H1 (cell line): ENCODE results near the gene ALS2CL. TPM values are rescaled to one million over a fixed set of nuclear protein-coding genes. Genes with fewer than 3 reads are reported as not detected.

Experiments used
- KDM4A ChIP-seq: IDR thresholded peaks from one replicate; pipeline ENCODE4 v1.7.1; 2012; ENCODE audit warnings: low read depth, mild to moderate bottlenecking, moderate library complexity, low read length, inconsistent platforms; ENCODE audit not compliant: severe bottlenecking
- PHF8 ChIP-seq: fragments of 200-600 bp; sonication (generic); conservative IDR thresholded peaks from 2 replicates; pipeline ENCODE4 v1.7.1; 2012; ENCODE audit warnings: low read depth, mild to moderate bottlenecking, inconsistent platforms, low read length, moderate library complexity
- polyA plus RNA-seq, 7 experiments: library from polyadenylated mRNA; depleted of rRNA in 3 of 7; stranded (reverse) in 5 of 7; unstranded in 2 of 7; fragments of >200 nt in 5 of 7; fragments of 200-250 nt in 2 of 7; gene quantifications; 1 replicate in 5 of 7; 2 replicates in 1 of 7; 4 replicates in 1 of 7; pipeline versions ENCODE4 v1.2.1 to v1.2.3, GENCODE V29; 2011 to 2013; ENCODE audit warnings: missing spikeins in 2 of 7, mixed read lengths in 2 of 7
- total RNA-seq: library from RNA; stranded (reverse); fragmentation: NEBNext Ultra II Directional; extraction: Animal tissue kit (Norgen Biotek cat#: 25700); gene quantifications from 2 replicates; pipeline ENCODE4 v1.2.1, GENCODE V29; 2021
- TF ChIP-seq, protein P1 (sequence below): fragments of 300-600 bp; sonication (generic); IDR thresholded peaks from 2 replicates; pipeline ENCODE4 v1.7.1; 2012; ENCODE audit warnings: low read length, moderate library complexity, mild to moderate bottlenecking, inconsistent platforms; ENCODE audit not compliant: insufficient replicate concordance

Gene ALS2CL
- total and polyA plus RNA-seq, 2 of the 8 experiments (the other 6 are each of a cell fraction or from before 2014, with no cell fraction given) = 4.8 to 5.4 TPM

DNA sequence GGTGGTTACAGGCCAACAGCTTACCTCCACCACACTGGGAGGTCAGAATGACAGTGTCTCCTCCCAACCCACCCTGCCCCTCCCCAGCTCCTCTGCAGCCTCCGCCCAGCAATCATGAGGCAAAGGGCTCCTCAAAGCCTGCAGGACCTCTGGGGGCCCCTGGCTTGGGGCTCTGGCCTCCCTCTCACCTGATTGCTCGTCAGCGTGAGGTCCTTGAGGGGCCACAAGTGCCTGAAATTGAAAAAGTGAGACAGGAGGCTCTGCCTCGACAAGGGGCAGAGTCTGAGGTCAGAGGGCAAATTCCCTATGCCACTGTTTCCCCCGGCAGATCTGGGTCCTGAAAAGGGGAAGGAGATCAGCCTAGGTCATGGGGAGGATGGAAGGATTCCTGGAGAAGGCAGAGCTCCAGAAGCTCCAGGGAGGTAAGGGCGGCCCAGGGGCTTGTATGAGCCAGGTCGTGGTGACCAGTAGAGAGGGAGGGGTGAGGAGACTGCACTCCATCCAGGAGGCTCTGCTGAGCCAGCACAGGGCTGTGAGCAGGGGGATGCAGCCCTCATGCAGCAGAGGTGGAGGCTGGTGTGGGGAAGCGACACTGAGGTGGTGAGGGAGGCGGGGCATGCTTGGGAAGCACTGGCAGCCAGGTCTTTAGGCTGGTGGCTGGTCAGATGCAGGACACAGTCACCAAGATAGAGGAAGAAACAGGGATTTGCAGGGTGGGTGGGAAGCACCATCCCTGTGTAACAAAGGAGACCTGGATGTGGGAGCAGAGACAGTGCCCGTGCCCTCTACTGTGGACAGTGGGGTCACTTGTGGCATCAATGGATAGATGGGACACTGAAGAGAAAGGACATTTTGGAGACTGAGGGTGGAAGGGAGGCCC lies 20.1 kb downstream of the ALS2CL start (continued):
- TF ChIP-seq, protein P1, sequence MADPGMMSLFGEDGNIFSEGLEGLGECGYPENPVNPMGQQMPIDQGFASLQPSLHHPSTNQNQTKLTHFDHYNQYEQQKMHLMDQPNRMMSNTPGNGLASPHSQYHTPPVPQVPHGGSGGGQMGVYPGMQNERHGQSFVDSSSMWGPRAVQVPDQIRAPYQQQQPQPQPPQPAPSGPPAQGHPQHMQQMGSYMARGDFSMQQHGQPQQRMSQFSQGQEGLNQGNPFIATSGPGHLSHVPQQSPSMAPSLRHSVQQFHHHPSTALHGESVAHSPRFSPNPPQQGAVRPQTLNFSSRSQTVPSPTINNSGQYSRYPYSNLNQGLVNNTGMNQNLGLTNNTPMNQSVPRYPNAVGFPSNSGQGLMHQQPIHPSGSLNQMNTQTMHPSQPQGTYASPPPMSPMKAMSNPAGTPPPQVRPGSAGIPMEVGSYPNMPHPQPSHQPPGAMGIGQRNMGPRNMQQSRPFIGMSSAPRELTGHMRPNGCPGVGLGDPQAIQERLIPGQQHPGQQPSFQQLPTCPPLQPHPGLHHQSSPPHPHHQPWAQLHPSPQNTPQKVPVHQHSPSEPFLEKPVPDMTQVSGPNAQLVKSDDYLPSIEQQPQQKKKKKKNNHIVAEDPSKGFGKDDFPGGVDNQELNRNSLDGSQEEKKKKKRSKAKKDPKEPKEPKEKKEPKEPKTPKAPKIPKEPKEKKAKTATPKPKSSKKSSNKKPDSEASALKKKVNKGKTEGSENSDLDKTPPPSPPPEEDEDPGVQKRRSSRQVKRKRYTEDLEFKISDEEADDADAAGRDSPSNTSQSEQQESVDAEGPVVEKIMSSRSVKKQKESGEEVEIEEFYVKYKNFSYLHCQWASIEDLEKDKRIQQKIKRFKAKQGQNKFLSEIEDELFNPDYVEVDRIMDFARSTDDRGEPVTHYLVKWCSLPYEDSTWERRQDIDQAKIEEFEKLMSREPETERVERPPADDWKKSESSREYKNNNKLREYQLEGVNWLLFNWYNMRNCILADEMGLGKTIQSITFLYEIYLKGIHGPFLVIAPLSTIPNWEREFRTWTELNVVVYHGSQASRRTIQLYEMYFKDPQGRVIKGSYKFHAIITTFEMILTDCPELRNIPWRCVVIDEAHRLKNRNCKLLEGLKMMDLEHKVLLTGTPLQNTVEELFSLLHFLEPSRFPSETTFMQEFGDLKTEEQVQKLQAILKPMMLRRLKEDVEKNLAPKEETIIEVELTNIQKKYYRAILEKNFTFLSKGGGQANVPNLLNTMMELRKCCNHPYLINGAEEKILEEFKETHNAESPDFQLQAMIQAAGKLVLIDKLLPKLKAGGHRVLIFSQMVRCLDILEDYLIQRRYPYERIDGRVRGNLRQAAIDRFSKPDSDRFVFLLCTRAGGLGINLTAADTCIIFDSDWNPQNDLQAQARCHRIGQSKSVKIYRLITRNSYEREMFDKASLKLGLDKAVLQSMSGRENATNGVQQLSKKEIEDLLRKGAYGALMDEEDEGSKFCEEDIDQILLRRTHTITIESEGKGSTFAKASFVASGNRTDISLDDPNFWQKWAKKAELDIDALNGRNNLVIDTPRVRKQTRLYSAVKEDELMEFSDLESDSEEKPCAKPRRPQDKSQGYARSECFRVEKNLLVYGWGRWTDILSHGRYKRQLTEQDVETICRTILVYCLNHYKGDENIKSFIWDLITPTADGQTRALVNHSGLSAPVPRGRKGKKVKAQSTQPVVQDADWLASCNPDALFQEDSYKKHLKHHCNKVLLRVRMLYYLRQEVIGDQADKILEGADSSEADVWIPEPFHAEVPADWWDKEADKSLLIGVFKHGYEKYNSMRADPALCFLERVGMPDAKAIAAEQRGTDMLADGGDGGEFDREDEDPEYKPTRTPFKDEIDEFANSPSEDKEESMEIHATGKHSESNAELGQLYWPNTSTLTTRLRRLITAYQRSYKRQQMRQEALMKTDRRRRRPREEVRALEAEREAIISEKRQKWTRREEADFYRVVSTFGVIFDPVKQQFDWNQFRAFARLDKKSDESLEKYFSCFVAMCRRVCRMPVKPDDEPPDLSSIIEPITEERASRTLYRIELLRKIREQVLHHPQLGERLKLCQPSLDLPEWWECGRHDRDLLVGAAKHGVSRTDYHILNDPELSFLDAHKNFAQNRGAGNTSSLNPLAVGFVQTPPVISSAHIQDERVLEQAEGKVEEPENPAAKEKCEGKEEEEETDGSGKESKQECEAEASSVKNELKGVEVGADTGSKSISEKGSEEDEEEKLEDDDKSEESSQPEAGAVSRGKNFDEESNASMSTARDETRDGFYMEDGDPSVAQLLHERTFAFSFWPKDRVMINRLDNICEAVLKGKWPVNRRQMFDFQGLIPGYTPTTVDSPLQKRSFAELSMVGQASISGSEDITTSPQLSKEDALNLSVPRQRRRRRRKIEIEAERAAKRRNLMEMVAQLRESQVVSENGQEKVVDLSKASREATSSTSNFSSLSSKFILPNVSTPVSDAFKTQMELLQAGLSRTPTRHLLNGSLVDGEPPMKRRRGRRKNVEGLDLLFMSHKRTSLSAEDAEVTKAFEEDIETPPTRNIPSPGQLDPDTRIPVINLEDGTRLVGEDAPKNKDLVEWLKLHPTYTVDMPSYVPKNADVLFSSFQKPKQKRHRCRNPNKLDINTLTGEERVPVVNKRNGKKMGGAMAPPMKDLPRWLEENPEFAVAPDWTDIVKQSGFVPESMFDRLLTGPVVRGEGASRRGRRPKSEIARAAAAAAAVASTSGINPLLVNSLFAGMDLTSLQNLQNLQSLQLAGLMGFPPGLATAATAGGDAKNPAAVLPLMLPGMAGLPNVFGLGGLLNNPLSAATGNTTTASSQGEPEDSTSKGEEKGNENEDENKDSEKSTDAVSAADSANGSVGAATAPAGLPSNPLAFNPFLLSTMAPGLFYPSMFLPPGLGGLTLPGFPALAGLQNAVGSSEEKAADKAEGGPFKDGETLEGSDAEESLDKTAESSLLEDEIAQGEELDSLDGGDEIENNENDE = no peak
- TF ChIP-seq KDM4A = no peak
- no peak for TF ChIP-seq PHF8
- TF ChIP-seq, all 59 proteins: peak for 0
